ENCODE measurements around the gene CCDC63.

Gene CCDC63

GRCh38 chr12:110908377-110909152, 61.8 kb downstream of the CCDC63 start:
- no peak overlapping the region for H3K27ac ChIP-seq
- H3K4me3 ChIP-seq (ENCODE audit: low read depth, low read length) = no peak overlapping the region
- no peak for DNase-seq
- no peaks in the 10 kb centered on the region for H3K36me3 ChIP-seq
- no peaks in the 10 kb centered on the region for H3K27me3 ChIP-seq (ENCODE audit: insufficient read depth, low read depth, severe bottlenecking)
- no peak for TF ChIP-seq CTCF (IDR thresholded peaks at IDR 0.05; ENCODE audit: low read depth, low read length)
- H3K9me3 ChIP-seq (ENCODE audit: severe bottlenecking) = no peaks in the 10 kb centered on the region

GRCh38 chr12:110912263-110912662, 65.5 kb downstream of the CCDC63 start:
- Histone ChIP-seq H3K4me3 (ENCODE audit: low read depth, low read length) (no peak overlapping the region), H3K27me3 (ENCODE audit: insufficient read depth, low read depth, severe bottlenecking) (no peaks in the 10 kb centered on the region), H3K9me3 (ENCODE audit: severe bottlenecking) (no peaks in the 10 kb centered on the region), H3K36me3 (no peaks in the 10 kb centered on the region), H3K27ac (no peak overlapping the region)
- DNase-seq = no peak
- TF ChIP-seq CTCF (IDR thresholded peaks at IDR 0.05; ENCODE audit: low read depth, low read length) = no peak

GRCh38 chr12:110913119-110914056, 66.6 kb downstream of the CCDC63 start:
- DNase-seq = no peak
- H3K4me3 ChIP-seq (ENCODE audit: low read depth, low read length) = no peak overlapping the region

GRCh38 chr12:110916295-110916875, 69.6 kb downstream of the CCDC63 start:
- Histone ChIP-seq H3K4me3 (ENCODE audit: low read depth, low read length) (no peak overlapping the region), H3K27me3 (ENCODE audit: insufficient read depth, low read depth, severe bottlenecking) (no peaks in the 10 kb centered on the region), H3K27ac (no peak overlapping the region), H3K9me3 (ENCODE audit: severe bottlenecking) (no peaks in the 10 kb centered on the region), H3K36me3 (no peaks in the 10 kb centered on the region)
- DNase-seq = no peak
- TF ChIP-seq CTCF (IDR thresholded peaks at IDR 0.05; ENCODE audit: low read depth, low read length) = no peak

More at GRCh38 chr12:110913119-110914056, 66.6 kb downstream of the CCDC63 start:
- H3K36me3 ChIP-seq = no peaks in the 10 kb centered on the region
- no peak for TF ChIP-seq CTCF (IDR thresholded peaks at IDR 0.05; ENCODE audit: low read depth, low read length)
- H3K27me3 ChIP-seq (ENCODE audit: insufficient read depth, low read depth, severe bottlenecking) = no peaks in the 10 kb centered on the region
- no peaks in the 10 kb centered on the region for H3K9me3 ChIP-seq (ENCODE audit: severe bottlenecking)
- H3K27ac ChIP-seq = no peak overlapping the region

- TF ChIP-seq CTCF (IDR thresholded peaks at IDR 0.05; ENCODE audit: low read depth, low read length) = no peak
- H3K9me3 ChIP-seq (ENCODE audit: severe bottlenecking) = no peaks in the 10 kb centered on the region
- no peak for DNase-seq
- H3K36me3 ChIP-seq = no peaks in the 10 kb centered on the region
- H3K4me3 ChIP-seq (ENCODE audit: low read depth, low read length) = no peak overlapping the region
- no peak overlapping the region for H3K27ac ChIP-seq
- H3K27me3 ChIP-seq (ENCODE audit: insufficient read depth, low read depth, severe bottlenecking) = no peaks in the 10 kb centered on the region
Measured at GRCh38 chr12:110917467-110917866, 70.7 kb downstream of the CCDC63 start.
